Measurements from ENCODE around the gene ATG5.

DNA sequence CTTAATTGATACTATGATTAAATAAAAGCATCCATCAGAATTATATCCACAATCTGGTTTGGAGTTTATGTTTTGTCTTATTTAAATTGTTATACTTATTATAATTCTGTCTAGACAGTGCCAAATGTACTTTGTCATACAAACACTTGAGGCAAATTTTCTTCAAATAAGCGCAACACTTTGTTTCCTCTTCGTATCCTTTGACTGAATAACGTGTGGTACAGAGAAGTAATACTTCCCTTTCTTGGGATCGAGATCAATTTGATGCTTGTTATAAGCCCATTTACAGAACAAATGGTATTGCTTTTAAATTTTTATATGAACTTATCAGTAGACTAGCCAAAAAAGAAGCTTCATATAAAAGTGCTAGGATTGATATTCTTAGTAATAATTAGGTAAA, 111.0 kb downstream of the ATG5 start:
- TF ChIP-seq, protein P1, sequence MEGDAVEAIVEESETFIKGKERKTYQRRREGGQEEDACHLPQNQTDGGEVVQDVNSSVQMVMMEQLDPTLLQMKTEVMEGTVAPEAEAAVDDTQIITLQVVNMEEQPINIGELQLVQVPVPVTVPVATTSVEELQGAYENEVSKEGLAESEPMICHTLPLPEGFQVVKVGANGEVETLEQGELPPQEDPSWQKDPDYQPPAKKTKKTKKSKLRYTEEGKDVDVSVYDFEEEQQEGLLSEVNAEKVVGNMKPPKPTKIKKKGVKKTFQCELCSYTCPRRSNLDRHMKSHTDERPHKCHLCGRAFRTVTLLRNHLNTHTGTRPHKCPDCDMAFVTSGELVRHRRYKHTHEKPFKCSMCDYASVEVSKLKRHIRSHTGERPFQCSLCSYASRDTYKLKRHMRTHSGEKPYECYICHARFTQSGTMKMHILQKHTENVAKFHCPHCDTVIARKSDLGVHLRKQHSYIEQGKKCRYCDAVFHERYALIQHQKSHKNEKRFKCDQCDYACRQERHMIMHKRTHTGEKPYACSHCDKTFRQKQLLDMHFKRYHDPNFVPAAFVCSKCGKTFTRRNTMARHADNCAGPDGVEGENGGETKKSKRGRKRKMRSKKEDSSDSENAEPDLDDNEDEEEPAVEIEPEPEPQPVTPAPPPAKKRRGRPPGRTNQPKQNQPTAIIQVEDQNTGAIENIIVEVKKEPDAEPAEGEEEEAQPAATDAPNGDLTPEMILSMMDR (IDR thresholded peaks at IDR 0.05): no peak
- no peak for TF ChIP-seq POLR2A (IDR thresholded peaks at IDR 0.05)

Measured in heart left ventricle (tissue), 13 donors.